BLaER1 treated with 17β-estradiol and CSF1 and Interleukin-3, amounts not matched to agents 10 nM and 100 nM (cell line): ENCODE results near the gene TCTN1.
A peak's percentile ranks its signal among the peaks of the same experiment; 100 is the strongest.

Source experiments
- H3K27ac ChIP-seq, 11 experiments: shearing (Covaris generic); formaldehyde crosslinking; 2 replicates each; pipeline ENCODE4 v1.8.1; 2022
- H3K27me3 ChIP-seq, 11 experiments: shearing (Covaris generic); formaldehyde crosslinking; 2 replicates each; pipeline ENCODE4 v1.8.1; 2022
- H3K36me3 ChIP-seq, 11 experiments: shearing (Covaris generic); formaldehyde crosslinking; 2 replicates each; pipeline ENCODE4 v1.8.1; 2022
- H3K4me1 ChIP-seq, 10 experiments: shearing (Covaris generic); formaldehyde crosslinking; 2 replicates each; pipeline ENCODE4 v1.8.1; 2022
- H3K4me2 ChIP-seq, 11 experiments: shearing (Covaris generic); formaldehyde crosslinking; 2 replicates each; pipeline ENCODE4 v1.8.1; 2022
- H3K4me3 ChIP-seq, 10 experiments: shearing (Covaris generic); formaldehyde crosslinking; 2 replicates each; pipeline ENCODE4 v1.8.1; 2022
- H3K9ac ChIP-seq, 11 experiments: shearing (Covaris generic); formaldehyde crosslinking; 2 replicates each; pipeline ENCODE4 v1.8.1; 2022
- H3K9me3 ChIP-seq, 11 experiments: shearing (Covaris generic); formaldehyde crosslinking; replicated peaks in 1 of 11; 2 replicates each; pipeline ENCODE4 v1.8.1; 2022
- H4K20me1 ChIP-seq, 11 experiments: shearing (Covaris generic); formaldehyde crosslinking; 2 replicates each; pipeline ENCODE4 v1.8.1; 2022
- Cebpa-rat ChIP-seq, 11 experiments: shearing (Covaris generic); IDR thresholded peaks; 2 replicates each; pipeline ENCODE4 v1.8.1; 2022

The TCTN1 gene

GRCh38 chr12:110677206-110677911, 63.4 kb downstream of the TCTN1 start:
- peaks cover 0 to 23% (median 0%) of the 10 kb centered on the region in 11 experiments; a peak in 6 of 22 replicates for H4K20me1 ChIP-seq
- peaks cover 3 to 68% (median 39%) of the 10 kb centered on the region in 11 experiments; a peak in 21 of 22 replicates for H3K36me3 ChIP-seq
- peak overlapping the region; percentile 19 to 87 (median 75); a peak in 20 of 22 replicates for H3K27ac ChIP-seq
- peak overlapping the region in 9 of 10 experiments; percentile 10 to 48 (median 40); a peak in 15 of 20 replicates for H3K4me3 ChIP-seq
- H3K27me3 ChIP-seq: no peaks in the 10 kb centered on the region
- H3K4me2 ChIP-seq: peak overlapping the region; percentile 85 to 97 (median 93)
- H3K4me1 ChIP-seq: peaks cover 60 to 100% (median 92%) of the 10 kb centered on the region in 10 experiments
- TF ChIP-seq Cebpa-rat (IDR thresholded peaks at IDR 0.05): no peak
- peaks cover 0 to 10% (median 9%) of the 10 kb centered on the region in 11 experiments; a peak in 16 of 22 replicates for H3K9me3 ChIP-seq
- H3K9ac ChIP-seq: peak overlapping the region in 10 of 11 experiments; percentile 56 to 76 (median 64); a peak in 20 of 22 replicates

GRCh38 chr12:110677982-110678381, 64.1 kb downstream of the TCTN1 start:
- H3K4me2 ChIP-seq: peak overlapping the region; percentile 85 to 97 (median 93)

GRCh38 chr12:110679201-110679600, 65.3 kb downstream of the TCTN1 start:
- peaks cover 0 to 23% (median 0%) of the 10 kb centered on the region in 11 experiments; a peak in 6 of 22 replicates for H4K20me1 ChIP-seq
- H3K4me2 ChIP-seq: peak overlapping the region; percentile 85 to 97 (median 93)
- peaks cover 52 to 82% (median 74%) of the 10 kb centered on the region in 10 experiments for H3K4me1 ChIP-seq
- peaks cover 22 to 69% (median 50%) of the 10 kb centered on the region in 11 experiments; a peak in 21 of 22 replicates for H3K36me3 ChIP-seq
- TF ChIP-seq Cebpa-rat (IDR thresholded peaks at IDR 0.05): no peak
- no peak overlapping the region; a peak in 1 of 20 replicates for H3K4me3 ChIP-seq
- peak overlapping the region in 8 of 11 experiments; percentile 73 to 87 (median 81); a peak in 14 of 22 replicates for H3K27ac ChIP-seq
- H3K27me3 ChIP-seq: no peaks in the 10 kb centered on the region
- H3K9ac ChIP-seq: peak overlapping the region in 6 of 11 experiments; percentile 1 to 76 (median 62); a peak in 7 of 22 replicates
- peaks cover 0 to 22% (median 14%) of the 10 kb centered on the region in 11 experiments; a peak in 17 of 22 replicates for H3K9me3 ChIP-seq

More at GRCh38 chr12:110677982-110678381, 64.1 kb downstream of the TCTN1 start:
- Histone ChIP-seq H3K27ac (peak overlapping the region; percentile 19 to 87 (median 75); a peak in 20 of 22 replicates), H3K27me3 (no peaks in the 10 kb centered on the region), H3K4me1 (peaks cover 60 to 94% (median 86%) of the 10 kb centered on the region in 10 experiments), H3K9ac (peak overlapping the region in 10 of 11 experiments; percentile 56 to 76 (median 64); a peak in 20 of 22 replicates), H3K4me3 (peak overlapping the region in 9 of 10 experiments; percentile 10 to 48 (median 40); a peak in 14 of 20 replicates), H4K20me1 (peaks cover 0 to 23% (median 0%) of the 10 kb centered on the region in 11 experiments; a peak in 6 of 22 replicates), H3K9me3 (peaks cover 0 to 10% (median 9%) of the 10 kb centered on the region in 11 experiments; a peak in 16 of 22 replicates), H3K36me3 (peaks cover 9 to 68% (median 44%) of the 10 kb centered on the region in 11 experiments; a peak in 21 of 22 replicates)
- no peak for TF ChIP-seq Cebpa-rat (IDR thresholded peaks at IDR 0.05)

- TF ChIP-seq Cebpa-rat (IDR thresholded peaks at IDR 0.05): no peak
- peaks cover 0 to 24% (median 16%) of the 10 kb centered on the region in 11 experiments; a peak in 19 of 22 replicates for H3K9me3 ChIP-seq
- H4K20me1 ChIP-seq: peaks cover 0 to 23% (median 0%) of the 10 kb centered on the region in 11 experiments; a peak in 6 of 22 replicates
- H3K27me3 ChIP-seq: no peaks in the 10 kb centered on the region
- peaks cover 53 to 78% (median 72%) of the 10 kb centered on the region in 10 experiments for H3K4me1 ChIP-seq
- H3K4me3 ChIP-seq: no peak overlapping the region
- H3K36me3 ChIP-seq: peaks cover 30 to 69% (median 50%) of the 10 kb centered on the region in 11 experiments
- H3K4me2 ChIP-seq: peak overlapping the region; percentile 57 to 97 (median 93)
- peak overlapping the region in 8 of 11 experiments; percentile 10 to 51 (median 37); a peak in 9 of 22 replicates for H3K9ac ChIP-seq
- H3K27ac ChIP-seq: peak overlapping the region in 6 of 11 experiments; percentile 19 to 87 (median 52); a peak in 11 of 22 replicates
Observed at GRCh38 chr12:110680032-110680431, 66.1 kb downstream of the TCTN1 start.

- no peak for TF ChIP-seq Cebpa-rat (IDR thresholded peaks at IDR 0.05)
- Histone ChIP-seq H4K20me1 (peaks cover 0 to 23% (median 5%) of the 10 kb centered on the region in 11 experiments; a peak in 10 of 22 replicates), H3K27me3 (no peaks in the 10 kb centered on the region), H3K27ac (no peak overlapping the region), H3K9me3 (peaks cover 0 to 25% (median 19%) of the 10 kb centered on the region in 11 experiments; a peak in 16 of 22 replicates), H3K4me3 (no peak overlapping the region), H3K4me2 (no peak overlapping the region), H3K4me1 (peaks cover 58 to 76% (median 71%) of the 10 kb centered on the region in 10 experiments), H3K9ac (no peak overlapping the region), H3K36me3 (peaks cover 31 to 57% (median 52%) of the 10 kb centered on the region in 11 experiments)
Observed at GRCh38 chr12:110683888-110684287, 70.0 kb downstream of the TCTN1 start.

- H3K9me3 ChIP-seq: peaks cover 0 to 25% (median 19%) of the 10 kb centered on the region in 11 experiments; a peak in 16 of 22 replicates
- peaks cover 54 to 71% (median 67%) of the 10 kb centered on the region in 10 experiments for H3K4me1 ChIP-seq
- TF ChIP-seq Cebpa-rat (IDR thresholded peaks at IDR 0.05): no peak
- H3K27ac ChIP-seq: no peak overlapping the region
- no peaks in the 10 kb centered on the region for H3K27me3 ChIP-seq
- no peak overlapping the region for H3K4me3 ChIP-seq
- H3K9ac ChIP-seq: no peak overlapping the region
- peaks cover 0 to 23% (median 5%) of the 10 kb centered on the region in 11 experiments; a peak in 9 of 22 replicates for H4K20me1 ChIP-seq
- H3K4me2 ChIP-seq: peak overlapping the region in 3 of 11 experiments; percentile 2 to 100 (median 100); a peak in 2 of 22 replicates
- H3K36me3 ChIP-seq: peaks cover 31 to 57% (median 52%) of the 10 kb centered on the region in 11 experiments
Observed at GRCh38 chr12:110684312-110684836, 70.4 kb downstream of the TCTN1 start.

- Histone ChIP-seq H3K4me1 (peaks cover 61 to 71% (median 67%) of the 10 kb centered on the region in 10 experiments), H3K9me3 (peaks cover 0 to 25% (median 19%) of the 10 kb centered on the region in 11 experiments; a peak in 16 of 22 replicates), H3K27ac (peak overlapping the region in 5 of 11 experiments; percentile 35 to 95 (median 89); a peak in 5 of 22 replicates), H3K4me2 (peak overlapping the region; percentile 93 to 100 (median 99)), H4K20me1 (peaks cover 0 to 23% (median 5%) of the 10 kb centered on the region in 11 experiments; a peak in 9 of 22 replicates), H3K36me3 (peaks cover 31 to 45% (median 43%) of the 10 kb centered on the region in 11 experiments), H3K4me3 (peak overlapping the region in 9 of 10 experiments; percentile 69 to 91 (median 80); a peak in 16 of 20 replicates), H3K9ac (peak overlapping the region; percentile 35 to 93 (median 89); a peak in 16 of 22 replicates), H3K27me3 (no peaks in the 10 kb centered on the region)
- no peak for TF ChIP-seq Cebpa-rat (IDR thresholded peaks at IDR 0.05)
Observed at GRCh38 chr12:110686294-110686903, 72.5 kb downstream of the TCTN1 start.
